Measurements from ENCODE around the gene FAR1. TPM values are rescaled to one million over a fixed set of nuclear protein-coding genes. Genes with fewer than 3 reads are reported as not detected.
A peak's percentile ranks its signal among the peaks of the same experiment; 100 is the strongest.

Gene FAR1
- total and polyA plus RNA-seq, 2 of the 4 experiments (the other 2 are of a cell fraction) = 35.3 to 119 TPM

DNA sequence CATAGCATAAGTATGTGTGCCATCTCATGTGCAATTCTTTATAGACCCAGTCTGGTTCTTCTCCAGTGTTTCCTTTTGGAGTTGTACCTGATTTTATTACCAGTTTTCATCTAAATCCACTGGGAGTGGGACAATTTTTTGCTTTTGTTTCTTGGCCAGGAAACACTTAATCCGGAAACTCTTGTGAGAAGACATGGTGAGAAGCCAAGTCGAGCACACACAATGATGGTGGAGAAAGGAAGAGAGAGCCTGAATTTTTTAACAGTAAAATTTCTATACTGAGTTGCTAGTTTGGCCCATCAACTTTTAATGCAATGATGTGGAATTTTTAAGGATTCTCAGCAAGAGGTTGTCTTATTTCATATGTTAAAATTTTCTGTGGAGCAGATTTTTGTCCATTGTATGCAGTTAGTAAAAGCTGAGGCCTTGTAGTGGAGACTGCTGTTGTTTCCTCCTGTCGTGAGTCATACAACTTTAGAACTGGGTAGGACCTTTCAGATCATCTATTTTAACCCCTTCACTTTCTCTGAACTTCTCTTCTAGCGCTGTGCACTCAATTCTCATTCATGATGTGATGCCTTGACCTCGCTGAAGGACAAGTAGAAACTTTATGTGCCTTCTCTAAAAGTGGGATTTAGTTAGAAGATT lies 17.1 kb downstream of the FAR1 start:
- no peak overlapping the region for H2AFZ ChIP-seq (replicated peaks; ENCODE audit: low read length, poor library complexity)
- H2BK20ac ChIP-seq (ENCODE audit: low read depth, low read length) = no peak overlapping the region
- H4K20me1 ChIP-seq (ENCODE audit: insufficient read depth, low read length) = peaks cover 22% of the 10 kb centered on the region
- H3K4me3 ChIP-seq (ENCODE audit: insufficient read depth, low read depth, low read length) = no peak overlapping the region
- no peak overlapping the region for H3K4ac ChIP-seq (ENCODE audit: low read depth, low read length)
- no peak overlapping the region for H3K23ac ChIP-seq (ENCODE audit: low read depth, low read length)
- CTCF ChIA-PET = no interaction called here
- H4K5ac ChIP-seq (ENCODE audit: low read depth, low read length) = no peak overlapping the region
- no peak overlapping the region for H4K8ac ChIP-seq (ENCODE audit: low read depth in 2 of 2, low read length in 2 of 2)
- no peaks in the 10 kb centered on the region; the same call in 1 of the 2 replicates for H3K36me3 ChIP-seq (ENCODE audit: control insufficient read depth, insufficient read depth, low read length)
- no peak overlapping the region for H2BK15ac ChIP-seq (ENCODE audit: low read depth, low read length)
- DNase-seq = peak; percentile 15
- no peak overlapping the region for H3K18ac ChIP-seq (ENCODE audit: low read depth, low read length)
- H3K27ac ChIP-seq (ENCODE audit: insufficient read depth, low read length) = no peak overlapping the region
- H3K27me3 ChIP-seq (ENCODE audit: control insufficient read depth, insufficient read depth, low read length) = no peaks in the 10 kb centered on the region
- H3K9me3 ChIP-seq (ENCODE audit: control insufficient read depth, insufficient read depth, low read length) = no peaks in the 10 kb centered on the region
- no peak for TF ChIP-seq BHLHE40 (IDR thresholded peaks at IDR 0.05; ENCODE audit: low read depth, low read length)
- TF ChIP-seq MXI1 (IDR thresholded peaks at IDR 0.05; ENCODE audit: borderline replicate concordance, low read depth, low read length) = no peak
- TF ChIP-seq, protein P1, sequence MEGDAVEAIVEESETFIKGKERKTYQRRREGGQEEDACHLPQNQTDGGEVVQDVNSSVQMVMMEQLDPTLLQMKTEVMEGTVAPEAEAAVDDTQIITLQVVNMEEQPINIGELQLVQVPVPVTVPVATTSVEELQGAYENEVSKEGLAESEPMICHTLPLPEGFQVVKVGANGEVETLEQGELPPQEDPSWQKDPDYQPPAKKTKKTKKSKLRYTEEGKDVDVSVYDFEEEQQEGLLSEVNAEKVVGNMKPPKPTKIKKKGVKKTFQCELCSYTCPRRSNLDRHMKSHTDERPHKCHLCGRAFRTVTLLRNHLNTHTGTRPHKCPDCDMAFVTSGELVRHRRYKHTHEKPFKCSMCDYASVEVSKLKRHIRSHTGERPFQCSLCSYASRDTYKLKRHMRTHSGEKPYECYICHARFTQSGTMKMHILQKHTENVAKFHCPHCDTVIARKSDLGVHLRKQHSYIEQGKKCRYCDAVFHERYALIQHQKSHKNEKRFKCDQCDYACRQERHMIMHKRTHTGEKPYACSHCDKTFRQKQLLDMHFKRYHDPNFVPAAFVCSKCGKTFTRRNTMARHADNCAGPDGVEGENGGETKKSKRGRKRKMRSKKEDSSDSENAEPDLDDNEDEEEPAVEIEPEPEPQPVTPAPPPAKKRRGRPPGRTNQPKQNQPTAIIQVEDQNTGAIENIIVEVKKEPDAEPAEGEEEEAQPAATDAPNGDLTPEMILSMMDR (conservative IDR thresholded peaks at IDR 0.05; ENCODE audit: low read depth, low read length) = no peak
- TF ChIP-seq CEBPB (IDR thresholded peaks at IDR 0.05; ENCODE audit: low read depth, low read length) = no peak
- TF ChIP-seq MAZ (IDR thresholded peaks at IDR 0.05; ENCODE audit: borderline replicate concordance, low read depth, low read length) = no peak
- no peak for TF ChIP-seq NFE2L2 (IDR thresholded peaks at IDR 0.05; ENCODE audit: low read depth, low read length)
- TF ChIP-seq FOS (IDR thresholded peaks at IDR 0.05; ENCODE audit: low read depth, low read length) = no peak
- no peak for TF ChIP-seq RFX5 (IDR thresholded peaks at IDR 0.05; ENCODE audit: low read depth, low read length)
- no peak for TF ChIP-seq POLR2A (IDR thresholded peaks at IDR 0.05; ENCODE audit: low read depth, low read length)
- no peak for TF ChIP-seq MAFK (IDR thresholded peaks at IDR 0.05; ENCODE audit: low read depth, low read length)
- TF ChIP-seq, protein P2, sequence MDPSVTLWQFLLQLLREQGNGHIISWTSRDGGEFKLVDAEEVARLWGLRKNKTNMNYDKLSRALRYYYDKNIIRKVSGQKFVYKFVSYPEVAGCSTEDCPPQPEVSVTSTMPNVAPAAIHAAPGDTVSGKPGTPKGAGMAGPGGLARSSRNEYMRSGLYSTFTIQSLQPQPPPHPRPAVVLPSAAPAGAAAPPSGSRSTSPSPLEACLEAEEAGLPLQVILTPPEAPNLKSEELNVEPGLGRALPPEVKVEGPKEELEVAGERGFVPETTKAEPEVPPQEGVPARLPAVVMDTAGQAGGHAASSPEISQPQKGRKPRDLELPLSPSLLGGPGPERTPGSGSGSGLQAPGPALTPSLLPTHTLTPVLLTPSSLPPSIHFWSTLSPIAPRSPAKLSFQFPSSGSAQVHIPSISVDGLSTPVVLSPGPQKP (IDR thresholded peaks at IDR 0.05; ENCODE audit: borderline replicate concordance, low read depth, low read length) = no peak
- TF ChIP-seq, protein P3, sequence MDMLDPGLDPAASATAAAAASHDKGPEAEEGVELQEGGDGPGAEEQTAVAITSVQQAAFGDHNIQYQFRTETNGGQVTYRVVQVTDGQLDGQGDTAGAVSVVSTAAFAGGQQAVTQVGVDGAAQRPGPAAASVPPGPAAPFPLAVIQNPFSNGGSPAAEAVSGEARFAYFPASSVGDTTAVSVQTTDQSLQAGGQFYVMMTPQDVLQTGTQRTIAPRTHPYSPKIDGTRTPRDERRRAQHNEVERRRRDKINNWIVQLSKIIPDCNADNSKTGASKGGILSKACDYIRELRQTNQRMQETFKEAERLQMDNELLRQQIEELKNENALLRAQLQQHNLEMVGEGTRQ (IDR thresholded peaks at IDR 0.05; ENCODE audit: low read depth, low read length) = no peak
- TF ChIP-seq CHD1 (IDR thresholded peaks at IDR 0.05; ENCODE audit: low read depth, low read length) = no peak
- TF ChIP-seq RCOR1 (IDR thresholded peaks at IDR 0.05; ENCODE audit: insufficient replicate concordance, low read length) = no peak
- no peak for TF ChIP-seq RAD21 (IDR thresholded peaks at IDR 0.05; ENCODE audit: low read length)
- TF ChIP-seq SMC3 (IDR thresholded peaks at IDR 0.05; ENCODE audit: low read depth, low read length) = no peak
- no CpG with 5 or more reads among the region's 5 CpGs for WGBS, 2 experiments (ENCODE audit: extremely low coverage in 2 of 2, insufficient read length in 1 of 2)
- dilution Hi-C loops (cut with HindIII; ENCODE audit: low sequenced_read_pairs, unreplicated experiment) (no loop called here), in situ Hi-C loops (cut with MboI; ENCODE audit: low sequenced_read_pairs) (no loop called here), intact Hi-C loops (cut with micrococcal nuclease) (no loop called here)
- H3K79me1 ChIP-seq (ENCODE audit: low read depth in 1 of 2, low read length in 2 of 2) = peaks cover 23 to 58% of the 10 kb centered on the region in 2 experiments
- no peak overlapping the region for H2AK5ac ChIP-seq (ENCODE audit: low read depth, low read length)
- no peak overlapping the region for H2BK120ac ChIP-seq (ENCODE audit: low read depth, low read length)
- POLR2A ChIA-PET (ENCODE audit: unreplicated experiment) = no interaction called here
- no peak overlapping the region for H3K4me2 ChIP-seq (ENCODE audit: low read depth, low read length)
- no peaks in the 10 kb centered on the region for H3K9me1 ChIP-seq (ENCODE audit: insufficient read depth, low read length)
- no peak overlapping the region for H3K9ac ChIP-seq (ENCODE audit: low read depth, low read length)
- no peaks in the 10 kb centered on the region; the same call in 1 of the 2 replicates for H3K4me1 ChIP-seq (ENCODE audit: control insufficient read depth, insufficient read depth, low read length)
- no peak overlapping the region for H2BK5ac ChIP-seq (ENCODE audit: low read depth, low read length, poor library complexity, severe bottlenecking)
- no peak overlapping the region for H4K91ac ChIP-seq (ENCODE audit: insufficient read depth, low read depth, low read length)
- H3K56ac ChIP-seq (ENCODE audit: extremely low read depth, insufficient read depth, low read length) = no peak overlapping the region
- H3K14ac ChIP-seq (replicated peaks; ENCODE audit: low read depth, low read length) = no peak overlapping the region
- H2AK9ac ChIP-seq (replicated peaks; ENCODE audit: low read depth, low read length, poor library complexity) = no peak overlapping the region
- BruUV-seq (replicated peaks) = no TSS peak
- 0 out of 2 replicates have a peak, but pooled peaks have one; percentile 24 for ATAC-seq (ENCODE audit: low read depth)
